Brain microvascular endothelial cell (primary cell): ENCODE results near the gene ASIC1.

Experiments used
- DNase-seq: peaks from one replicate; pipeline ENCODE4 v3.0.0-alpha.2; 2020
- H3K27ac ChIP-seq: fragments of 250-450 bp; sonication (Bioruptor Pico); 2 replicates; pipeline ENCODE4 v1.5.1; 2020; ENCODE audit warnings: mild to moderate bottlenecking, moderate library complexity
- H3K27me3 ChIP-seq: fragments of 250-450 bp; sonication (Bioruptor Pico); replicated peaks from 2 replicates; pipeline ENCODE4 v1.5.1; 2020; ENCODE audit warnings: mild to moderate bottlenecking
- H3K36me3 ChIP-seq: fragments of 250-450 bp; sonication (Bioruptor Pico); replicated peaks from 2 replicates; pipeline ENCODE4 v1.5.1; 2020; ENCODE audit warnings: mild to moderate bottlenecking
- H3K4me3 ChIP-seq: 2 replicates; pipeline ENCODE4 v1.5.1; 2011; ENCODE audit warnings: low read depth, mild to moderate bottlenecking, control low read depth, low read length, moderate library complexity
- CTCF ChIP-seq: IDR thresholded peaks from 2 replicates; pipeline ENCODE4 v1.5.1; 2011; ENCODE audit warnings: low read depth, mild to moderate bottlenecking, moderate library complexity, low read length, control low read depth, inconsistent platforms; ENCODE audit errors: missing control alignments
- in situ Hi-C: cut with HindIII; loops from 2 replicates; pipeline ENCODE4 v1.10.0; 2017; ENCODE audit warnings: low sequenced_read_pairs, low pct_ligation_motif_present

ASIC1 gene

GRCh38 chr12:50043308-50043707, 14.1 kb upstream of the ASIC1 start:
- DNase-seq, result no peak
- Histone ChIP-seq H3K27ac (no peak overlapping the region), H3K36me3 (no peaks in the 10 kb centered on the region), H3K4me3 (no peak overlapping the region), H3K27me3 (no peaks in the 10 kb centered on the region)
- no peak for TF ChIP-seq CTCF
- in situ Hi-C loops, result no loop called here

GRCh38 chr12:50043854-50044253, 13.5 kb upstream of the ASIC1 start:
- Histone ChIP-seq H3K27me3 (no peaks in the 10 kb centered on the region), H3K27ac (no peak overlapping the region), H3K36me3 (no peaks in the 10 kb centered on the region), H3K4me3 (no peak overlapping the region)
- DNase-seq, result no peak
- in situ Hi-C loops, result no loop called here
- no peak for TF ChIP-seq CTCF

- in situ Hi-C loops, result no loop called here
- H3K4me3 ChIP-seq, result no peak overlapping the region
Measured at GRCh38 chr12:50047693-50048250, 9.6 kb upstream of the ASIC1 start.

GRCh38 chr12:50049254-50050118, 7.9 kb upstream of the ASIC1 start:
- in situ Hi-C loops, result no loop called here
- DNase-seq, result no peak
- peaks cover 21% of the 10 kb centered on the region for H3K27me3 ChIP-seq
- no peak for TF ChIP-seq CTCF
- H3K4me3 ChIP-seq, result no peak overlapping the region
- no peak overlapping the region for H3K27ac ChIP-seq
- H3K36me3 ChIP-seq, result no peaks in the 10 kb centered on the region

More at GRCh38 chr12:50047693-50048250, 9.6 kb upstream of the ASIC1 start:
- no peak for DNase-seq
- Histone ChIP-seq H3K36me3 (no peaks in the 10 kb centered on the region), H3K27me3 (peaks cover 18% of the 10 kb centered on the region), H3K27ac (no peak overlapping the region)
- no peak for TF ChIP-seq CTCF

- in situ Hi-C loops, result no loop called here
- no peak overlapping the region for H3K27ac ChIP-seq
- no peaks in the 10 kb centered on the region for H3K36me3 ChIP-seq
- no peak for DNase-seq
- TF ChIP-seq CTCF, result no peak
- peaks cover 21% of the 10 kb centered on the region for H3K27me3 ChIP-seq
- no peak overlapping the region for H3K4me3 ChIP-seq
Measured at GRCh38 chr12:50050119-50050385, 7.3 kb upstream of the ASIC1 start.
